PFSK-1 (cell line): ENCODE data around the gene DPF1.

ENCODE experiments used
- FOXP2 ChIP-seq: optimal IDR thresholded peaks from 2 replicates; pipeline ENCODE3; 2011; ENCODE audit warnings: borderline replicate concordance, control low read depth, inconsistent platforms; ENCODE audit not compliant: insufficient read depth; ENCODE audit errors: extremely low read length, extremely low read depth
- POLR2AphosphoS5 ChIP-seq: IDR thresholded peaks from 2 replicates; pipeline ENCODE4 v1.6.1; 2012; ENCODE audit warnings: low read depth, mild to moderate bottlenecking, control low read depth, low read length, moderate library complexity
- TF ChIP-seq, protein P1 (sequence below), 2 experiments: IDR thresholded peaks; 2 replicates each; pipeline versions ENCODE4 v1.6.1 to v1.8.0; 2011 to 2012; ENCODE audit warnings: low read depth in 2 of 2, low read length in 2 of 2, control low read depth in 1 of 2, inconsistent platforms in 1 of 2, mild to moderate bottlenecking in 1 of 2, moderate library complexity in 1 of 2; ENCODE audit not compliant: insufficient read depth in 1 of 2

DNA sequence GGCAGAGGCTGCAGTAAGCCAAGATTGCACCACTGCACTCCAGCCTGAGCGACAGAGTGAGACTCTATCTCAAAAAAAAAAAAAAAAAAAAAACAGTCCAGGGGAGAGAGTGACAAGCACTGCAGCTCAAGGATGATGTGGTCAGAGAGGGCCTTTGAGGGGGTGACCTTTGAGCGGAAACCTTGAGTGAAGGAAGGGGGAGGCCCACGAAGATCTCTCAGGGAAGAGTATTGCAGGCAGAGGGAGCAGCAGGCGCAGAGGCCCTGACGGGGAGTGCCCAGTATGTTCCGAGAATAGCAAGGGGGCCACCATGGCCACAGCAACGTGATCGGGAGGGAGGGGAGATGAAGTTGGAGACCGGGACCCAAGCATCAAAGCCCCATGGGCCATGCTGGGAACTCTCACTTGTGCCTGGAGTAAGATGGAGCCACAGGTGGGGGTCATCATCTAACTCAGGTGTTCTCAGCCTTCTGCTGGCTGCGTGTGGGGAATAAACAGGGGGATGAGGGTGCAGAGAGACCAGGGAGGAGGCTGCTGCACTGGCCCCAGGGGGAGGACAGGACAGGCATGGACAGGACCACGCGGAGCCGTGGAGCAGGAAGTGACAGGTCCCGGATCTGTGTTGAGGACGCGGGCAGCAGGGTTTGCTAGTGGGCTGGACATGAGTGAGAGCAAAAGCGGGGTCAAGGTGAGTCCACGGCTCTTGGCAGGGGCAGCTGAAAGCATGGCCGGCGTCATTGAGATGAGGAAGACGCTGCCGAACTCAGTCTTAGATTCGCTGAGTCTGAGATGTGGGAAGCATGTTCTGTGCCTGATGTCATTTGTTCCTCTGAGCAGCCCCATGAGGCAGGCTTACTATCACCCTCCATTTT lies 60.4 kb downstream of the DPF1 start:
- no peak for TF ChIP-seq POLR2AphosphoS5
- TF ChIP-seq, protein P1, sequence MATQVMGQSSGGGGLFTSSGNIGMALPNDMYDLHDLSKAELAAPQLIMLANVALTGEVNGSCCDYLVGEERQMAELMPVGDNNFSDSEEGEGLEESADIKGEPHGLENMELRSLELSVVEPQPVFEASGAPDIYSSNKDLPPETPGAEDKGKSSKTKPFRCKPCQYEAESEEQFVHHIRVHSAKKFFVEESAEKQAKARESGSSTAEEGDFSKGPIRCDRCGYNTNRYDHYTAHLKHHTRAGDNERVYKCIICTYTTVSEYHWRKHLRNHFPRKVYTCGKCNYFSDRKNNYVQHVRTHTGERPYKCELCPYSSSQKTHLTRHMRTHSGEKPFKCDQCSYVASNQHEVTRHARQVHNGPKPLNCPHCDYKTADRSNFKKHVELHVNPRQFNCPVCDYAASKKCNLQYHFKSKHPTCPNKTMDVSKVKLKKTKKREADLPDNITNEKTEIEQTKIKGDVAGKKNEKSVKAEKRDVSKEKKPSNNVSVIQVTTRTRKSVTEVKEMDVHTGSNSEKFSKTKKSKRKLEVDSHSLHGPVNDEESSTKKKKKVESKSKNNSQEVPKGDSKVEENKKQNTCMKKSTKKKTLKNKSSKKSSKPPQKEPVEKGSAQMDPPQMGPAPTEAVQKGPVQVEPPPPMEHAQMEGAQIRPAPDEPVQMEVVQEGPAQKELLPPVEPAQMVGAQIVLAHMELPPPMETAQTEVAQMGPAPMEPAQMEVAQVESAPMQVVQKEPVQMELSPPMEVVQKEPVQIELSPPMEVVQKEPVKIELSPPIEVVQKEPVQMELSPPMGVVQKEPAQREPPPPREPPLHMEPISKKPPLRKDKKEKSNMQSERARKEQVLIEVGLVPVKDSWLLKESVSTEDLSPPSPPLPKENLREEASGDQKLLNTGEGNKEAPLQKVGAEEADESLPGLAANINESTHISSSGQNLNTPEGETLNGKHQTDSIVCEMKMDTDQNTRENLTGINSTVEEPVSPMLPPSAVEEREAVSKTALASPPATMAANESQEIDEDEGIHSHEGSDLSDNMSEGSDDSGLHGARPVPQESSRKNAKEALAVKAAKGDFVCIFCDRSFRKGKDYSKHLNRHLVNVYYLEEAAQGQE (IDR thresholded peaks at IDR 0.05; ENCODE audit: insufficient read depth in 1 of 2, low read depth in 2 of 2, low read length in 2 of 2), result no peak
- TF ChIP-seq FOXP2, result no peak
